GM19043 (cell line): ENCODE results near the gene MAML3.

Experiments
- ATAC-seq: cut with Tn5 transposase; IDR thresholded peaks from one replicate; pipeline ENCODE4 v1.9.1; 2021; ENCODE audit warnings: low read depth; ENCODE audit not compliant: unreplicated experiment

Gene MAML3

DNA sequence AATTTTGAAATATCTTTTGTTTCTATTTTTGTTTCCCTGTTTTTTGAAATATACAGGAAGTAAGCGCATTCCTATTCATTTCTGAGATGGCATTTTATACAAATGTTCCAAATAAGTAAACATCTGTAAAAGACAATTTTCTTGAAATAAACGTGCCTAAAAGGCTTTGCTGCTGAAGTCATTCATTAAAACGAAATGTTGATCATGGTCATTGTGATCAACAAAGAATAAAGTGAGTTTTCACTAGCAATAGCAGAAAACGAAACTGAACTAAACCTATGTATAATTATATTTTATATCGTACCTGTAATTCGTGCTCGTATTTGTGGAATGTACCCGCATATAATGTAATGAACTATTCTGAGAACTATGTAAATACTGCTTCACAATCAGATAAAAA, 267.2 kb downstream of the MAML3 start:
- ATAC-seq = no peak

DNA sequence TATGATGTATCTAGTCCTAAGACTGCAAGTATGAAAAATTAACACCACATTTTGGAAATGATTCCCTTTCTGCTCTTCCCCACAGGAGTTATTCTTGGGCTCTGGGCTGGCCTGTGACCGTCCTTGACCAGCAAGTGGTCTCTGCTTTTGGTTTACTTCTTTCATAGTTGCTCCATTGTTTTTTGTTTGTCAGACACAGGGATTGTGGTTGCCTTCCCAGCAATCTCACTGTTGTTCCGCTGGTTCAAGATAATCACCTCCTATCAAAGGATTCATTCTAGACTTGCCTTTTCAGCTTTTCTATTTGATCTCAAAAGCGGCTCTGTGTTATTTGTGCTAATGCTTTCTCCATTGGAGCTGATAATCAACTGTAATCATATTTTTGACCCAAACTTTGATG, 269.5 kb downstream of the MAML3 start:
- ATAC-seq = no peak

DNA sequence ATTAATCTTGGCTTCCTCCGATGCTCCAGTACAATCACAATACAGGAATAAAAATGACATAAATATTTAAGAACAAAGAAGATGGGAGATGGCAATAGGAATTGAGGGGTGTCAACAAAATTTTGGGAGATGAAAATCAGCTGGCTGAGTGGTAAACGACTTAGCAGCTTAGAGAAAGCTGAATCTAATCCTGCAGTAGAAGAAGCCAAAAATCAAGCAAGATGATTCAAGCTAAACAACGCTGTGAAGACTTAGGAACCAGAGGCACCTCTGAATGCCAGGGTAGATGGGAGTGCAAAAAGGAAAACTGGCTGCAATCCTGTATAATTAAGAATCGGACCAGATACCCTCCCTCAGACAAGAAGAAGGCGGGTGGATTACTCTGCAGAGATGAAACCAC, 273.1 kb downstream of the MAML3 start:
- no peak for ATAC-seq

DNA sequence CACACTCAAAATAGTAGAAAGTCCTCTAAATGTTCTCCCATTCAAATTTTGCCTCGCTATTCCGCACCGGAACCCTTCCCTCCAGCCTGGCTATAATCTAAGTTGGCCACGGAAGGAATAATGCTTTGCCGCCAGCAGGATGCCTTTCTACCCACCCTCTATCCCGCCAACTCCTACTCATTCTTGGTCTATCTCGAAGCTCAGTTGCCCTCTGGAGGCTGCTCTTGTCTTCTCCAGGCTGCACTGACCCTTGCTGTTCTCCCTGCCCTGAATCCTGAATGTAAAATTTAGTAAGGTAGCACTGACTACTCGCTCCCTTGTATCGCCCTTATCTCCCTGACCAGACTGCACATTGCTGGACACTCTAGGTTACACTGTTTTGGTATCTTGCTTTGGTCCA, 275.9 kb downstream of the MAML3 start:
- no peak for ATAC-seq

DNA sequence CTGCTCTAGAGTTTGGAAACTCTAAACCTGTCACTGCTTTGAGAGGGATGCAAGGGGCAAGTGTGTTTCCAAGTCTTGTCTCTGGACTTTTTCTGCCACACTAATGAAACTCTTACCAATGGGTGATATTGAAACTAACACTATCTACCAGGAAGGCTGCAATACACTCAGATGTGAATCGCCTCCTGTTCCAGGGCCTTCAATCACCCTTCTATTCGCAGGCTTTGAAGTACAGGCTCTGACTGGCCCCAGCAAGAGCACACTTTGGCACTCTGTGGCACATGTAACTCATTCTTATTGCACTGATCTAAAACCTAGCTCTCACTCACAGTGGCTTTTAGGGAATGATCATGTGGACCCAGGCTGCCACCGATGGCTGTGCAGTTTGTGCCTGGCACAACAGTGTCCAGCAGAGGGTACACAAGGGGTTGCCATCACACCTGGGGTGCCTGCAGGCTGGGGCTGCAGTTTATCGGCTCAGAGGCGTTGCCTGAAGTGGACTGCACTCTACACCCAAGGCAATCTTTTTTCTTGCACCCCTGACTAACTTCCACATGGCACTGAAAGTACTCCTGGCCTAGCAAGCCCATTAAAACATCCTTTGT, 277.5 kb downstream of the MAML3 start:
- no peak for ATAC-seq

DNA sequence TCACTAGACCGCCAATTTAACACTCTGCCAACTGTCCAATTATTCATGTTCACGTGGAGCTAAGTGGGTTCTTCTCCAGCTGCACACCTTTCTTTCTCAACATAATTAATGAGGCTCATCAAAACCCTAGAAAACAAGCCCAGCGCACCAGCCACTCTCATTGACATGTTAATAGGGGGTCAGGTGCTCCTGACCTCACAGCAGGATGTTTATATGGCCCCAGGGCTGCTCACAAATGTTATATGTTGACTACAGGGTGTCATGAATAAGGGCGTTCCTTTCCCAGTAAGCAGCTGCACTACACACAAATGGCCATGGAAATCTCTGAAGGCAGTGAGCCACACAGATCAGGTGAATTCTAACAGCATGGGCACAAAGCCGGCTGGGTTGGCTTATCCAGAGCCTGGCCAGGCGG, 278.6 kb downstream of the MAML3 start:
- ATAC-seq = no peak

DNA sequence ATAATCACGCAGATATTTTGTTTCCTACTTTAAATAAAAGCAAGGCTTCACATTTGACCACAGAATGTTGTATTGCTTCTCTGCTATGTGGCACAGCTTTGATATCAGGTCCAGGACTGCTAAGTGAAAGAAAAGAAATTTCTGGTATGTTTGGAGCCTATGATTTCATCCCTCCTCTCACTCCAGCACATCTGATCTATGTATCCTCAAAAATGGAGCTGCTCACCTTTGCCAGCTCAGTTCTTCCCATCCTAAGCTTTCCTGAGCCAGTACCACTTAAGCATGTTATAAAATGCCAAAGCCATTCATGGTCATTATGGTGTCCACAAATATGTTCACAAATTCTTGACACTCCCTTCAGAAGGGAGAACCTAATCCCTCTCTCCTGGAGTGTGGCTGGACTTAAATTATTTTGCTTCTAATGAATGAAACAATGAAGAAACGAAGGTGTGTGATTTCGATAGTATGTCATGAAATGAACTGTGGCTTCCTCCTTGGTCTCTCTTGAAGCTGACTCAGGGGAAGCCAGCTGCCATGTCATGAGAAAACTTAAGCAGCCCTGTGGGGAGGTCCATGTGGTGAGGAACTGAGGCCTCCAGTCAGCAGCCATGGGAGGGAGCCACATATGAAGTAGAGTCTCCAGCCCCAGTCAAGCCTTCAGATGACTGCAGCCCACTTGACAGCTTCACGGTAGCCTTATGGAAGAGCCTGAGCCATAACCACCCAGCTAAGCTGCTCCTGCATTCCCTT, 280.7 kb downstream of the MAML3 start:
- no peak for ATAC-seq

DNA sequence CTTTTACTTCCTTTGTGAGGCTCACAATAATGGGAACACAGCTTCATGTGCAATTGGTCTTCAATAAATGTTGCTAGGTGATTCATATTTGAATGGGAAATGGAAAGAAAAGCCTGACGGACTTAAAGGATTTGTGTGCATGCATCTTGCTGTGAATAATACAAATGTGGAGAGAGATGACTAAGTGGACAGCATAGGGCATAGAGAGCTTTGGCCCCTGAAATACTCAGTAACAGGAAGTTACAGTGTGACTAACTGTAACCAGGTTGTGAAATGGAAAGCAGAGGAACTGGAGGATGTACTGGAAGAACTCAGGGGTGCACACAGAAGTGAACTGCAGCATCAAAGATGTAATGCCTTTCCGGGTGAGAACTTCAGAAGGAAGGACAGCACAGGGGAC, 281.7 kb downstream of the MAML3 start:
- no peak for ATAC-seq

DNA sequence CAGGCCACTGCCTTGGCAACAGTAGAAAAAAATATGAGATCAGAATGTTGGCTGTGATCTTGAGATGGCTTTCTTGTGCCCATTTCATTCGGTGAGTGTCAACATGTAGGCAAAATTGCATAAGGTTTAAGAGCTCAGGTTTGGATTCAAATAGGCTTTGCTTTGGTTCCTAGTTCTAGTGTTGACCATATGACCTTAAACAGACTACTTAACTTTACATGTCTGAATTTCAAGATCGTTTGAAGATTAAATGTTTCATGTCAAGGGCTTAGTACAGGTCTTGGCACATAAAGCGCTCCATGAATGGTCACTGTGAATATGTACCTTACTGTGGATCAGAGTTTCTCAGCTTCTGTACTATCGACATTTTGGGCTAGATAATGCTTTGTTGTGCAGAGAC, 284.2 kb downstream of the MAML3 start:
- ATAC-seq = no peak

DNA sequence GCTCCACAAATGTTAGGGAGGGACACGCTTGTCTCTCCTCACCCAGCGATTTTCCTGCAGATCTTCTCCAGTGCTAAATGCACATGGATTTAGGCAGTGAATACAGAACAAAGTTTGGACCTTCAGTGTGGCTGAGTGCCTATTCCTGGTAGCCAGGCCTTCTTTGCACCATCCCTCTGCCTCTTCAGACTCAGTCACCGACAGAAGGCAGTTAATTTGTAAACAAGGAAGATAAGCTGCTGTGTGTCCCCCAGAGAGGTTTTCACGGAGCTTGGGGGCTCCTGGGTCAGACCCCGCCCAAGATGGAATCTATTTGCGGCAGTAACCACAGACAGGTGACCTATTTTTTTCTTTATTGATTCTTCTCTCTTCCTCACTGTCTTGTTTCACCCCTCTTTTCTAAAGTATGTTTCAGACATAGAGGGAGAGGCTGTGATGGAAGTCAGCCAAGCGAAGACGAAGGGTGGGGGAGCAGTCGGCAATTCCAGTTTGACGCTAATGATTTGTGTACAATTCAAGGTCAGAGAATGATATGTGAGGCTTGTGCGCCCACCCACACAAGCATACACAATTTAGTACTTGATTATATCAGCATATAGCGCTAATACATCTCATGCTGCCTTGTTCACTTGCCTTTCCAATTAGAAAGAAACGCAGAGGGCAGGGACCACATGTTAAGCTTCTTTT, 287.6 kb downstream of the MAML3 start:
- ATAC-seq = no peak

DNA sequence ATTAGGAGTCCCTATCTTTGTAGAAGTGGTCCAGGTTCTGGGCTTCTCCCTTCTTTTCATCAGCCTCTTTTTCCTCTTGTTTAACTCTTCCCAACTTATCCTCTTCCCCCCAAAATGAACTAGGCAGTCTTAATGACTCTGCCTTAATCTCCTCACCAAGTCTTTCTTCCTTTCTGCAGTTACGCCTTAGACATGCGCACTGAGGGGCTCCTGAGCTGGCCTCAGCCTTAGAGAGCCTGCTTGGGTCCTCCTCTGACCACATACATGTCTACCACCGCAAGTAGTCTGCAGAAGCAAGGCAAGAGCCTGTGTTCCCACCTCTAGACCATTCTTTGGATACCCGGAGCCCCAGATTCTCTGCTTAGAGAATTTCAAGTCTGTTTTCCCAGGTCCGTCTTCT, 288.4 kb downstream of the MAML3 start:
- ATAC-seq = no peak

DNA sequence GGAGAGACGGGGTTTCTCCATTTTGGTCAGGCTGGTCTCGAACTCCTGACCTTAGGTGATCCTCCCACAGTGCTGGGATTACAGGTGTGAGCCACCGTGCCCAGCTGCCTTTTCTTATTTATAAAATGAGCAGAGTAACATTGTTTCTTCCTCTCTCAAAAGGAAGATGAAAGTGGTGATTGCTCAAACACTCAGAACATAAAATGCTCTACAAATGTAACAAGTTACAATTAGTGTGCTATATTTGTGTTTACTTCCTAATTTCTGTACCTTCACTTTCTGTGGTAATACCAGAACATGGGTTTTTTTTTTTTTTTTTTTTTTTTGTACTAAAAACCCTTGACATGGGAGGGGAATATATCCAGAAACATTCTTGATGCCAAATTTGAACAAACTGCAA, 290.5 kb downstream of the MAML3 start:
- no peak for ATAC-seq

DNA sequence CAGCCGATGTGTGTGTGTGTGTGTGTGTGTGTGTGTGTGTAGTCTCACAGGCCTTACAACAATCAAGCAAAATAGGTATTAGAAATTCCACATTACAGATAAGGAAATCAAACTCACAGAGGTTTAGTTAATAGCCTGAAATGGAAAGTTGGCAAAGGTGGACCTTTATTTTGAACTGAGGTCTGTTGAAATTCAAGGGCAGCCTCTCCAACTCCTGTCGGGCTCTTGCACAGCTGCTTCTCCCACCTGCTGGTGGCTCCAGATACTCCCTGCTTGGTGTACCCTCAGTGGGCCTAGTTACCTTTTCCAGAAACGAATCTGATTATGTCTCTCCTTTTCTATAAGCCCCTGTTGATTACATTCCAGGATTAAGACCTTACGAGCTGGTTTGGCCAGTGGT, 292.5 kb downstream of the MAML3 start:
- ATAC-seq = no peak

DNA sequence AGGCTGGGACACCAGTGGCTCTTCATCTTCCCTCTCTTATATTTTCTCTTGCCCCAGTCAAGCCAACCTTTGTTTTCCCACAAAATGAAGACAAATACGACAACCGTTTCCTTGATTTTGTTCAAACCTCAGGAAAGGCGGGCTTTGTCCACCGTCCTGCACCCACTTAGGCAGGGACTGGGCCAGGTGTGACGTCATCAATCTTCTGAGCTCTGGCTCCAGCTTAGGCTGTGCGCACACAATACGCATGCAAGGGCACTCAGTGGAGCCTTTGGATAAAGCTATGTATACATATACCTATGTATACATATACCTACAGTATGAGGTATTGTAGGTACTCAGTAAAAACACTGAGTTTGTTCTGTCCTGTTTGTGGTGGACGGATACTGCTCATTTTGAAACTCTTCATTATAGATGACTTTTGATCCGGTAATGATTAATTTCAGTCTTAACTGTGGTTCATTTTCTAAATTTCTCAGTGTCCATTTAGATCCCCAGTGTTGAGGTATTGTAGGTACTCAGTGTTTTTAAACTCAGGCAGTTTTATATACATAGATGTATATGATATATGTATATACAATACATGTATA, 293.5 kb downstream of the MAML3 start:
- ATAC-seq = no peak

DNA sequence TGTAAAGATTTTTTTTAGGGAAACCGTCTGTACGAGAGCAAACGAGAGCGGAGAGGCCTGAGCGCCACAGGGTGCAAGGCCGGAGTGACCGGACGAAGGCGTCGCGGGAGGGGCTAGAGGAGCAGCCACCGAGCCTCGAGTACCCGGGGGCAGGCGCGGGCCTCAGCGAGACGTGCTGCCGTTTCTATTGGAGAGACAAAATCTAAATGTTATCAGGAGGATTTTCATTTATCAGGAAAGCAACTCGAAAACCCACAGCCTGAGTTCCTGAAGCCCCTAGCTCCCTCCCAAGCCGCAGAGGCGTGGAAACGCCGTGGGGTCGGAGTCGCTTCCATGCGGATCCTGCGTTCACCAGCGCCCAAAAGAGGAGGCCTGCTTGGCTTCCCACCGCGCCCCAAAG, 294.1 kb downstream of the MAML3 start:
- no peak for ATAC-seq

DNA sequence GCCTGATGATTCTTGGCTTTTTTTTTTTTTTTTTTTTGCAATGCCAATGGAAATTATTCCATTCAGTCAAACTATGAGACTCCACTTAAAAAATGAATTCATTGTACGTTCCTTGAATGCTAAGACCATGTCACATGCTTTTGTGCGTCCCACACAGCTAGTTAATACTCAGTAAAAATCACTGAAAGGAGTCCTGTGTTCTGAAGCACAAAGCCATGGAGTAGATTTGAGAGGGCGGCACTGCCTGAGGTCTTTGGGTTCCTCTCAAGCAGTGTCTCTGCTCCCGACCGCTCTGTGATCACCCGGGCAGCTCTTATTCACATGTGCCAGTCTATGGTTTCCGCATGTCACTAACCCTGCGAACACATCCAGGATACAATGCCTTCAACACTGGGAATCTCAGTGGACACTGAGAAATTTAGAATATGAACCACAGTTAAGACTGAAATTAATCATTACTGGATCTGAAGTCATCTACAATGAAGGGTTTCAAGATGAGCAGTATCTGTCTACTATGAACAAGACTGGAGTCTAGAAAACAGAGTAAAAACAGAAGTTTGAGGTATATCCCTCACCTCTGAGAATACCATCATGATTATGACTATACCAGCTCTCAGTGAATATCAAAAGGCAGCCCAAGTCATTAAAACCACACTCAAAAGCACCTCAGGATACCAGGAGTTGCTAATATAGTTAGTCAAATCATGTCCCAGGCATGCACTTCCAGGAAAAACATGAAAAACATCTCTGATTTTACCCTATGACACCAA, 295.4 kb downstream of the MAML3 start:
- ATAC-seq = peak; percentile 93

DNA sequence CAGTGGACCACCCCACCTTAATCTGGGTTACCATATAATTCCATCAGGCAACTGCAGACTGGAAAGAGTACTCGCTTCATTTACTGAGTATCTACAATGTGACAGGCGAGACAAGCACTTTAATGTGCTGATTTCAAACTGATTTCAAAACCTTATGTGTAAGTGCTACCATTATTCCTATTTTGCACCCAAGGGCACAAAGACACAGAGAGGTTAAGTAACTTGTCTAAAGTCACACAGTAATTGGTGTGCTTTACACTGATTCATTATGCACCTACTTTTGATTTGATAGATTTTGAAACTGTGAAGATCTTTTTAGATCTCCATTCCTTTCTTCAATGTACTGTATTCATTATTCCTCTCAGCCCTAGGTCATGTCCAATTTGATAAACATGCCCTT, 296.0 kb downstream of the MAML3 start:
- no peak for ATAC-seq

DNA sequence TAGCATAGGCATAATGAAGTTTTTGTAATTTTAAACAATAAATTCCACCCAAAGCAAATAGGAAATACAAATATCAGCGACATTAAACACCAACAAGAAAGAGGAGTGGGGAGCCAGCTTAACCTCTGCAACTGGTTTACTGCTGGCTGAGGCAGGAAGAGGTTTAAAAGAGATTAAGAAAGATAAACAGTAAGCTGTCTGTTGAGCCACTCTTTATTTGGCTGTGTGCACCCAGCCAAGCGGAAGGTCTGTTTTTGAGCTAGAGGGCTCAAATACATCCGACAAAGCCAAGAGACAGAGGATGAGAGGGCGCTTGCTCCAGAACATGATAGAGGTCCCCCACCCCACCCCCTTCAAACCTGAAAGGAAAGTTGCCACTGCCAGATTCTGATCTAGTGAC, 297.0 kb downstream of the MAML3 start:
- ATAC-seq = no peak

DNA sequence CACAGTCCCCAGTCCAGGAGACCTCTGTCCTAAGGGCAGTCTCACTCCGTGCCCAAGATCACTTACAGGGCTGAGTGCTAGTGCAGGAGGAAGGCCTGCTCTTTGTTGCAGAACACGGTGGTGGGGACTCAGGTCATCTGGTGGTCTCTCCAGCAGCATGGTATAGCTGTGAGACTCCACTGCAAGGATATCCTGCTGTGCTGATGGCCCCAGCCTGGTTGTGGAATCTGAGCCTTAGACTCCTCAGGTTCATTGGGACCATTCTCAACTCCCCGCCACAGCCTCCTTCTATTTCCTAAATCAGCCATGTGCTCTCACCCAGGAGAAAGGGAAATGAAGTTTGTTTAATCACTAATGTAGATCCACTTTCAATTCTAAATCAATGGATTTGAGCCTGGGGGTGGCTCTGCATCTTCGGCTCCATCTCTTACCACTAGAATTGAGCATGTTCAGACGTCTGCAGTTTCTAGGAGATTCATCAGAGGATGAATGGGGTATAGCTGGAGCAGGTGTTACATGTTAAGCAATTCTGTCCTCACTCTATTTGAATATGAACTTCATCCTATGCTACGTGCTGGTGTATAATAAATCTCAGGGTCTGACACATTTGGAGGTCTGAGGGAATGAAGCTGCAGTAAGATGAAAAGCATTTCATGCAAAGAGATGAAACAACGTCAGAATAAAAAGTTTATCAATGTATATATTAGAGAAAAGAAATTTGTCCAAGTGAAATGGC, 299.1 kb downstream of the MAML3 start:
- ATAC-seq = no peak

DNA sequence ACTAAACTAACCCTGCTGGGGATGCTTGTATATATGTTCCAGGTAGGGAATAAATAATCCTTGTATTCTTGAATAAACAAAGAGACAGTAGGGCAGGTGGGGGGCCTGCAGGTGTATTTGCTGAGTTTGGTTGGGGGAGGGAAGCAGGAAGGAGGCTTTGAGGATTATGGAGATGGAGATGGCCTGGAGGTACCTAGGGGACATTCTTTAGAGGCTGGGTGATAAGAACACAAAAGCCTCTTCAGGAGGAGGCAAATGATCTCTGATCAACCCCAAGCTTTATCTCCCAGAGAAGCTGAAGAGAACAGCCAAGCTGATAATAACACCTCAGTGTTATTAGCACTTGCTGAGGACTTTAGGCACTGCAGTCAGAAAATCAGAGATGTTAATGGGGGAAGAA, 300.7 kb downstream of the MAML3 start:
- no peak for ATAC-seq
